Tibial artery (tissue), 4 donors: ENCODE measurements around the gene C1QTNF8.

Experiments used
- DNase-seq, 2 donors: peaks; one replicate each; pipeline ENCODE4 v3.0.0-alpha.2; 2019
- H3K27ac ChIP-seq, 2 donors: fragments of 200-600 bp; sonication (generic) in 1 of 2; 1 replicate in 1 of 2; 2 replicates in 1 of 2; pipeline ENCODE4 v1.5.1; 2018 to 2019; ENCODE audit warnings: mild to moderate bottlenecking in 1 of 2
- H3K27me3 ChIP-seq, 2 donors: fragments of 200-600 bp; sonication (generic) in 1 of 2; one replicate each; pipeline versions ENCODE4 v1.5.1 to v1.6.0; 2016 to 2019
- H3K36me3 ChIP-seq, 3 donors: fragments of 200-600 bp; sonication (generic) in 2 of 3; one replicate each; pipeline ENCODE4 v1.5.1; 2016 to 2019; ENCODE audit warnings: mild to moderate bottlenecking in 2 of 3
- H3K4me1 ChIP-seq, 4 donors: fragments of 200-600 bp; sonication (generic) in 2 of 4; 1 replicate in 3 of 4; 2 replicates in 1 of 4; pipeline ENCODE4 v1.5.1; 2016 to 2019
- H3K4me3 ChIP-seq, 2 donors: fragments of 200-600 bp; sonication (generic) in 1 of 2; 1 replicate in 1 of 2; 2 replicates in 1 of 2; pipeline ENCODE4 v1.5.1; 2018 to 2019; ENCODE audit warnings: mild to moderate bottlenecking in 2 of 2
- H3K9me3 ChIP-seq, 3 donors: fragments of 200-600 bp; sonication (generic) in 1 of 3; one replicate each; pipeline ENCODE4 v1.5.1; 2016 to 2019
- CTCF ChIP-seq, 2 experiments: fragments of 200-600 bp in 1 of 2; fragments of 450-650 bp in 1 of 2; IDR thresholded peaks; one replicate each; pipeline ENCODE4 v1.5.1; 2017 to 2019; ENCODE audit warnings: antibody characterized with exemption in 2 of 2, mild to moderate bottlenecking in 1 of 2, moderate library complexity in 1 of 2
- intact Hi-C: fragments of 100-400 bp; cut with DNase I; formaldehyde crosslinking; loops from one replicate; pipeline ENCODE4 v1.15.0; 2023; ENCODE audit warnings: low total_unique reads

The C1QTNF8 gene

GRCh38 chr16:1098266-1098991 lies 2.4 kb upstream of the C1QTNF8 start:
- Histone ChIP-seq H3K4me3 (peak overlapping the region in 1 of 2 donors; percentile 16), H3K36me3 (no peaks in the 10 kb centered on the region), H3K4me1 (peaks cover 7 to 83% (median 58%) of the 10 kb centered on the region in 4 donors), H3K9me3 (no peaks in the 10 kb centered on the region), H3K27me3 (peaks cover 0 to 13% of the 10 kb centered on the region in 2 donors), H3K27ac (peak overlapping the region; percentile 96 to 97)
- intact Hi-C loops: no loop called here
- TF ChIP-seq CTCF (IDR thresholded peaks at IDR 0.05): no peak
- DNase-seq: peak in 1 of 2 donors; percentile 82

- DNase-seq: peak; percentile 87 to 98
- Histone ChIP-seq H3K27ac (peak overlapping the region; percentile 96 to 97), H3K36me3 (no peaks in the 10 kb centered on the region), H3K4me1 (peaks cover 7 to 77% (median 53%) of the 10 kb centered on the region in 4 donors), H3K27me3 (peaks cover 0 to 7% of the 10 kb centered on the region in 2 donors), H3K4me3 (peak overlapping the region in 1 of 2 donors; percentile 16), H3K9me3 (no peaks in the 10 kb centered on the region)
- intact Hi-C loops: loop anchor here (2.0 kb wide), 1 partner anchor 61 kb away; no protein-coding TSS in a partner anchor
- TF ChIP-seq CTCF (IDR thresholded peaks at IDR 0.05): no peak
Observed at GRCh38 chr16:1097800-1098199, 1.8 kb upstream of the C1QTNF8 start.

GRCh38 chr16:1097156-1097555 lies 1.1 kb upstream of the C1QTNF8 start:
- Histone ChIP-seq H3K4me1 (peaks cover 7 to 71% (median 51%) of the 10 kb centered on the region in 4 donors), H3K27ac (peak overlapping the region; percentile 96 to 97), H3K36me3 (no peaks in the 10 kb centered on the region), H3K4me3 (no peak overlapping the region), H3K27me3 (peaks cover 0 to 2% of the 10 kb centered on the region in 2 donors), H3K9me3 (no peaks in the 10 kb centered on the region)
- intact Hi-C loops: loop anchor here (2.0 kb wide), 1 partner anchor 62 kb away; no protein-coding TSS in a partner anchor
- no peak for TF ChIP-seq CTCF (IDR thresholded peaks at IDR 0.05)
- no peak for DNase-seq

GRCh38 chr16:1095450-1096168 lies 435 bp downstream of the C1QTNF8 start:
- peak overlapping the region; percentile 96 to 97 for H3K27ac ChIP-seq
- H3K9me3 ChIP-seq: no peaks in the 10 kb centered on the region
- H3K4me1 ChIP-seq: peaks cover 7 to 77% (median 55%) of the 10 kb centered on the region in 4 donors
- H3K36me3 ChIP-seq: no peaks in the 10 kb centered on the region
- DNase-seq: no peak
- TF ChIP-seq CTCF (IDR thresholded peaks at IDR 0.05): no peak
- H3K4me3 ChIP-seq: no peak overlapping the region
- no peaks in the 10 kb centered on the region for H3K27me3 ChIP-seq
- intact Hi-C loops: loop anchor here (2.0 kb wide), 1 partner anchor 63 kb away; no protein-coding TSS in a partner anchor

- intact Hi-C loops: no loop called here
- Histone ChIP-seq H3K4me3 (no peak overlapping the region), H3K36me3 (no peaks in the 10 kb centered on the region), H3K4me1 (peaks cover 7 to 82% (median 62%) of the 10 kb centered on the region in 4 donors), H3K9me3 (no peaks in the 10 kb centered on the region), H3K27ac (peak overlapping the region; percentile 96 to 97), H3K27me3 (no peaks in the 10 kb centered on the region)
- DNase-seq: no peak
- TF ChIP-seq CTCF (IDR thresholded peaks at IDR 0.05): no peak
Observed at GRCh38 chr16:1094601-1095449, 1.2 kb downstream of the C1QTNF8 start.
